ENCODE measurements around the gene PCGF6.
"Not testable (repeated sequence)": the region's sequence is repeated elsewhere in the genome, so short reads cannot be mapped to it uniquely, and the experiment has no call there.

Gene PCGF6, protein sequence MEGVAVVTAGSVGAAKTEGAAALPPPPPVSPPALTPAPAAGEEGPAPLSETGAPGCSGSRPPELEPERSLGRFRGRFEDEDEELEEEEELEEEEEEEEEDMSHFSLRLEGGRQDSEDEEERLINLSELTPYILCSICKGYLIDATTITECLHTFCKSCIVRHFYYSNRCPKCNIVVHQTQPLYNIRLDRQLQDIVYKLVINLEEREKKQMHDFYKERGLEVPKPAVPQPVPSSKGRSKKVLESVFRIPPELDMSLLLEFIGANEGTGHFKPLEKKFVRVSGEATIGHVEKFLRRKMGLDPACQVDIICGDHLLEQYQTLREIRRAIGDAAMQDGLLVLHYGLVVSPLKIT

DNA sequence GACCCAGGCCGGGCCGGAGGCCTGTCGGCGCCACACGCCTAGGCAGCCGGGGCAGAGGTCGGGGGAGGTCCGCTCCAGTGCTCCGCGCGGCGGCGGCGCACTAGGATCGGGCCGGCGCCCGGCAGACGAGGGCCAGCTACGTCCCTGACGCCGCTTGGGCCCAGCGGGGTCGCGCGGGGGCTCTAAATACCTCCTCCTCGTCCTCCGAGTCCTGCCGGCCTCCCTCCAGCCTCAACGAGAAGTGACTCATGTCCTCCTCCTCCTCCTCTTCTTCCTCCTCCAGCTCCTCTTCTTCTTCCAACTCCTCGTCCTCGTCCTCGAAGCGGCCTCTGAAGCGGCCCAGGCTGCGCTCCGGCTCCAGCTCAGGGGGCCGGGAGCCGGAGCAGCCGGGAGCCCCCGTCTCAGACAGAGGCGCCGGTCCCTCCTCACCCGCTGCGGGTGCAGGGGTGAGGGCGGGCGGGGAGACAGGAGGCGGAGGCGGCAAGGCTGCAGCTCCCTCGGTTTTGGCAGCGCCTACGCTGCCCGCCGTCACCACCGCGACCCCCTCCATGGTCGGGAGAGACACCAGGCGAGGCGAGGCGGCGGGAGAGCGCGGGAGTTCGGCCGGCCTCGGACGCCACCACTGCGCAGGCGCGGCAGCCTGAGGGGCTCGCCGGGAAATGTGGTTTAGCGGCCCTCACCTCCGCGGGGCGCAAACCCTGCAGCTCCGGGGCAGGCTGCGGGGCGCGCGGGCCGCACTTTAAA is at the start of gene PCGF6:
TSS of gene PCGF6 (minus strand) at position 624 of the 744 bp plus-strand sequence. CDS start at position 550, 74 bp downstream.
- DNase-seq (ENCODE audit: low read depth in 1 of 2, low spot score in 1 of 2) = peak; percentile 71 to 83
- in situ Hi-C loops (cut with HindIII; ENCODE audit: low pct_unique_long_range_greater_than_20kb, low sequenced_read_pairs) = no loop called here

GRCh38 chr10:103397191-103397825 is 46.4 kb upstream of the PCGF6 start:
- in situ Hi-C loops (cut with HindIII; ENCODE audit: low pct_unique_long_range_greater_than_20kb, low sequenced_read_pairs) = no loop called here
- no peak for TF ChIP-seq JUND (IDR thresholded peaks at IDR 0.05; ENCODE audit: low read depth)
- DNase-seq (ENCODE audit: low read depth in 1 of 2, low spot score in 1 of 2) = peak in 1 of 2 experiments; percentile 6

More for the DNA sequence above, at the start of gene PCGF6:
- no peak for TF ChIP-seq JUND (IDR thresholded peaks at IDR 0.05; ENCODE audit: low read depth)

DNA sequence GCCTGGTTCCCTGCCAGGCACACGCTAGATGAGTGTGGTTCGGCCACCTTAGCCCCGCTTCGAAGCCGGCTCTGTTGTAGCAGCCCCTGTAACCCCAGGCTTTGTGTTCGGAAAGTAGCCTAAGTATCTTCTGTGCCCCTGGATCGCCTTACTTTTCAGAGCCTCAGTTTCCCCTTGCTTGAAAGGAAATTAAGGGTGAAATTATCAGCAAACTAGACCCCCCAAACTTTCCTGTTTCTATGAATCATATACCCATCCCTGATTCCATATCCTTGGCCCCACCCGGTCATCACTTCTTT is 45.8 kb upstream of the PCGF6 start:
- no peak for TF ChIP-seq JUND (IDR thresholded peaks at IDR 0.05; ENCODE audit: low read depth)
- in situ Hi-C loops (cut with HindIII; ENCODE audit: low pct_unique_long_range_greater_than_20kb, low sequenced_read_pairs) = no loop called here
- no peak for DNase-seq (ENCODE audit: low read depth in 1 of 2, low spot score in 1 of 2)

- in situ Hi-C loops (cut with HindIII; ENCODE audit: low pct_unique_long_range_greater_than_20kb, low sequenced_read_pairs) = no loop called here
- DNase-seq (ENCODE audit: low read depth in 1 of 2, low spot score in 1 of 2) = peak; percentile 71 to 98
- TF ChIP-seq JUND (IDR thresholded peaks at IDR 0.05; ENCODE audit: low read depth) = no peak
Measured at GRCh38 chr10:103396067-103396788, 45.3 kb upstream of the PCGF6 start, which contains the start of the genes ATP5MK and PDCD11. TSS of gene ATP5MK (minus strand) at chr10:103396475. CDS start at chr10:103392457, 4,018 bp downstream. TSS of gene PDCD11 (plus strand) at chr10:103396626. CDS start at chr10:103398427, 1,801 bp downstream.

GRCh38 chr10:103395754-103396066 is 44.8 kb upstream of the PCGF6 start:
- peak in 1 of 2 experiments; percentile 19 for DNase-seq (ENCODE audit: low read depth in 1 of 2, low spot score in 1 of 2)
- in situ Hi-C loops (cut with HindIII; ENCODE audit: low pct_unique_long_range_greater_than_20kb, low sequenced_read_pairs) = no loop called here
- no peak for TF ChIP-seq JUND (IDR thresholded peaks at IDR 0.05; ENCODE audit: low read depth)

GRCh38 chr10:103394180-103394579 is 43.2 kb upstream of the PCGF6 start:
- DNase-seq (ENCODE audit: low read depth in 1 of 2, low spot score in 1 of 2) = no peak
- in situ Hi-C loops (cut with HindIII; ENCODE audit: low pct_unique_long_range_greater_than_20kb, low sequenced_read_pairs) = no loop called here
- no peak for TF ChIP-seq JUND (IDR thresholded peaks at IDR 0.05; ENCODE audit: low read depth)

GRCh38 chr10:103382769-103383168 is 31.8 kb upstream of the PCGF6 start:
- DNase-seq (ENCODE audit: low read depth in 1 of 2, low spot score in 1 of 2) = no peak
- TF ChIP-seq JUND (IDR thresholded peaks at IDR 0.05; ENCODE audit: low read depth) = no peak
- in situ Hi-C loops (cut with HindIII; ENCODE audit: low pct_unique_long_range_greater_than_20kb, low sequenced_read_pairs) = no loop called here

- in situ Hi-C loops (cut with HindIII; ENCODE audit: low pct_unique_long_range_greater_than_20kb, low sequenced_read_pairs) = no loop called here
- DNase-seq (ENCODE audit: low read depth in 1 of 2, low spot score in 1 of 2) = no peak
- no peak for TF ChIP-seq JUND (IDR thresholded peaks at IDR 0.05; ENCODE audit: low read depth)
Measured at GRCh38 chr10:103374263-103374662, 23.3 kb upstream of the PCGF6 start.

GRCh38 chr10:103373544-103373943 is 22.6 kb upstream of the PCGF6 start:
- no peak for DNase-seq (ENCODE audit: low read depth in 1 of 2, low spot score in 1 of 2)
- in situ Hi-C loops (cut with HindIII; ENCODE audit: low pct_unique_long_range_greater_than_20kb, low sequenced_read_pairs) = no loop called here
- TF ChIP-seq JUND (IDR thresholded peaks at IDR 0.05; ENCODE audit: low read depth) = no peak

DNA sequence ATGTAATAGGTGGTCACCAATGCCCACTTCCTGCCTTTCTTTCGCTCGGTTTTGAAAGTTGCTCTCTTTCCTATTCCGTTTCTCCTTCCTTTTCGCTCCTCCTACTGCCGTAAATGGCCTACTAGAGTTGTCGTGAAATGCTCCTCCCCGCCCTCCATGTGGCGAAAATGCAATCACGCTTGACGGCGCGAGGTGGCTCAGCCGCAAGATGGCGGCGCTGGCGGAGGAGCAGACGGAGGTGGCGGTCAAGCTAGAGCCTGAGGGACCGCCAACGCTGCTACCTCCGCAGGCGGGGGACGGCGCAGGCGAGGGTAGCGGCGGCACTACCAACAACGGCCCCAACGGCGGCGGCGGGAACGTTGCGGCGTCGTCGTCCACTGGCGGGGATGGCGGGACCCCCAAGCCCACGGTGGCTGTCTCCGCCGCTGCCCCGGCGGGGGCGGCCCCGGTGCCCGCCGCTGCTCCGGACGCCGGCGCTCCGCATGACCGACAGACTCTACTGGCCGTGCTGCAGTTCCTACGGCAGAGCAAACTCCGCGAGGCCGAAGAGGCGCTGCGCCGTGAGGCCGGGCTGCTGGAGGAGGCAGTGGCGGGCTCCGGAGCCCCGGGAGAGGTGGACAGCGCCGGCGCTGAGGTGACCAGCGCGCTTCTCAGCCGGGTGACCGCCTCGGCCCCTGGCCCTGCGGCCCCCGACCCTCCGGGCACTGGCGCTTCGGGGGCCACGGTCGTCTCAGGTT is 17.0 kb upstream of the PCGF6 start, which contains the start of gene TAF5:
TSS of gene TAF5 (plus strand) at position 195 of the 737 bp plus-strand sequence. CDS start at position 209, 14 bp downstream.
- no peak for TF ChIP-seq JUND (IDR thresholded peaks at IDR 0.05; ENCODE audit: low read depth)
- in situ Hi-C loops (cut with HindIII; ENCODE audit: low pct_unique_long_range_greater_than_20kb, low sequenced_read_pairs) = no loop called here

DNA sequence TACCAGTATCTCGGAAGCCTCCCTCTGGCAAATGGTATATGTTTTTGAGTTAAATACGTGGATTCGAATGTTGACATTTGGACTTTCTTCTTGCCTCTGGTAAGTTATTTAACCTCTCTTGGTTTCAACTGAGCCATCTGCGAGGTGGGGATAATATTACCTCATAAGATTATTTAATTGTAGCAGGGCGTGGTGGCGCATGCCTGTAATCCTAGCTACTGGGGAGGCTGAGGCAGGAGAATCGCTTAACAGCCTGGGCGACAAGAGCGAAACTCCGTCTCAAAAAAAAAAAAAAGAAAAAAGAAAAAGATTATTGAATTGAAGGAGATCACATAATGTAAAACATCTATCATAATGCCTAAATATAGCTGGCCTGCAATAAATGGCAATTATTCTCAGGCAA is 16.4 kb upstream of the PCGF6 start:
- DNase-seq (ENCODE audit: low read depth in 1 of 2, low spot score in 1 of 2) = peak in 1 of 2 experiments; percentile 36
- in situ Hi-C loops (cut with HindIII; ENCODE audit: low pct_unique_long_range_greater_than_20kb, low sequenced_read_pairs) = no loop called here
- no peak for TF ChIP-seq JUND (IDR thresholded peaks at IDR 0.05; ENCODE audit: low read depth)

More for the DNA sequence above, 17.0 kb upstream of the PCGF6 start, which contains the start of gene TAF5:
- peak; percentile 49 to 95 for DNase-seq (ENCODE audit: low read depth in 1 of 2, low spot score in 1 of 2)

- DNase-seq (ENCODE audit: low read depth in 1 of 2, low spot score in 1 of 2) = not testable (repeated sequence)
Measured at GRCh38 chr10:103360791-103361190, 9.9 kb upstream of the PCGF6 start.

DNA sequence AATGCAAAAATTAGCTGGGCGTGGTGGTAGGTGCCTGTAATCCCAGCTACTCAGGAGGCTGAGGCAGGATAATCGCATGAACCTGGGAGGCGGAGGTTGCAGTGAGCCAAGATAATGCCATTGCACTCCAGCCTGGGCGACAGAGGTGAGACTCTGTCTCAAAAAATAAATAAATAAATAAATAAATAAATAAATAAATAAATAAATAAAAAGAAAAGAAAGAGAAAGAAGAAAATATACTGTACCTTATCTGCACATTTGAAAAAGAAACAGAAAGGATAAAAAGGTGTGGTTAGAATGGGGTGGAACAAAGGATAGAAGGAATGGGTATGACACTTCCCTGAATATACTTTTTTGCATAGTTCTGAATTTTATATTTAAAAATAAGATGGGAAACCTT is 8.6 kb upstream of the PCGF6 start:
- in situ Hi-C loops (cut with HindIII; ENCODE audit: low pct_unique_long_range_greater_than_20kb, low sequenced_read_pairs) = not testable (repeated sequence)

More at GRCh38 chr10:103360791-103361190, 9.9 kb upstream of the PCGF6 start:
- in situ Hi-C loops (cut with HindIII; ENCODE audit: low pct_unique_long_range_greater_than_20kb, low sequenced_read_pairs) = not testable (repeated sequence)

More for the DNA sequence above, 8.6 kb upstream of the PCGF6 start:
- not testable (repeated sequence) for DNase-seq (ENCODE audit: low read depth in 1 of 2, low spot score in 1 of 2)

Data from T47D (cell line).